ENCODE results near the gene ZEB1. TPM values are rescaled to one million over a fixed set of nuclear protein-coding genes. Genes with fewer than 3 reads are reported as not detected.

The ZEB1 gene
- total and polyA plus RNA-seq, 2 of the 13 experiments (the other 11 are each of a cell fraction or from before 2014, with no cell fraction given): 9.6 to 18.0 TPM

DNA sequence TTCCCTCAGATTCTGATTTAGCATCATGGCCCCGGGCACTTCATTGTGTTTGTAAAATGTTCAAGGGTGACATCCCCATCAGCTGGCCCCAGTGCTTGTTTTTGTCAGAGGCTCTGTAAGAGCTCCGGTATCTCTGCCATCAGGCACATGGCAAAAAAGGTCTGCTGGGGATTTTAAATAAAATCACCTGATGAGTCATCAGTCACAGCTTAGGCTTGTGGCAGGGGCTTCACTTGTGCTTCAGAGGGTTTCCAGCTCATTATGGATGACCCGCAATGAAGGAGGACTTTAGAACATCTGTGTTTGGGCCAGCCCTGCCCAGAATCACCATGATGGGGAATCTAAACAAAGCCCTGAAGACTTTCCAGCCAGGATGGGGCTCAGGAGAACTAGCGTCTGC is 259.9 kb downstream of the ZEB1 start (continued):
- no peak for TF ChIP-seq ZNF589 (CRISPR knock-in tag; conservative IDR thresholded peaks at IDR 0.05)
- TF ChIP-seq ZSCAN12 (CRISPR knock-in tag; IDR thresholded peaks at IDR 0.05): no peak
- no peak for TF ChIP-seq ZBTB38 (CRISPR knock-in tag; IDR thresholded peaks at IDR 0.05)
- TF ChIP-seq, protein P1, sequence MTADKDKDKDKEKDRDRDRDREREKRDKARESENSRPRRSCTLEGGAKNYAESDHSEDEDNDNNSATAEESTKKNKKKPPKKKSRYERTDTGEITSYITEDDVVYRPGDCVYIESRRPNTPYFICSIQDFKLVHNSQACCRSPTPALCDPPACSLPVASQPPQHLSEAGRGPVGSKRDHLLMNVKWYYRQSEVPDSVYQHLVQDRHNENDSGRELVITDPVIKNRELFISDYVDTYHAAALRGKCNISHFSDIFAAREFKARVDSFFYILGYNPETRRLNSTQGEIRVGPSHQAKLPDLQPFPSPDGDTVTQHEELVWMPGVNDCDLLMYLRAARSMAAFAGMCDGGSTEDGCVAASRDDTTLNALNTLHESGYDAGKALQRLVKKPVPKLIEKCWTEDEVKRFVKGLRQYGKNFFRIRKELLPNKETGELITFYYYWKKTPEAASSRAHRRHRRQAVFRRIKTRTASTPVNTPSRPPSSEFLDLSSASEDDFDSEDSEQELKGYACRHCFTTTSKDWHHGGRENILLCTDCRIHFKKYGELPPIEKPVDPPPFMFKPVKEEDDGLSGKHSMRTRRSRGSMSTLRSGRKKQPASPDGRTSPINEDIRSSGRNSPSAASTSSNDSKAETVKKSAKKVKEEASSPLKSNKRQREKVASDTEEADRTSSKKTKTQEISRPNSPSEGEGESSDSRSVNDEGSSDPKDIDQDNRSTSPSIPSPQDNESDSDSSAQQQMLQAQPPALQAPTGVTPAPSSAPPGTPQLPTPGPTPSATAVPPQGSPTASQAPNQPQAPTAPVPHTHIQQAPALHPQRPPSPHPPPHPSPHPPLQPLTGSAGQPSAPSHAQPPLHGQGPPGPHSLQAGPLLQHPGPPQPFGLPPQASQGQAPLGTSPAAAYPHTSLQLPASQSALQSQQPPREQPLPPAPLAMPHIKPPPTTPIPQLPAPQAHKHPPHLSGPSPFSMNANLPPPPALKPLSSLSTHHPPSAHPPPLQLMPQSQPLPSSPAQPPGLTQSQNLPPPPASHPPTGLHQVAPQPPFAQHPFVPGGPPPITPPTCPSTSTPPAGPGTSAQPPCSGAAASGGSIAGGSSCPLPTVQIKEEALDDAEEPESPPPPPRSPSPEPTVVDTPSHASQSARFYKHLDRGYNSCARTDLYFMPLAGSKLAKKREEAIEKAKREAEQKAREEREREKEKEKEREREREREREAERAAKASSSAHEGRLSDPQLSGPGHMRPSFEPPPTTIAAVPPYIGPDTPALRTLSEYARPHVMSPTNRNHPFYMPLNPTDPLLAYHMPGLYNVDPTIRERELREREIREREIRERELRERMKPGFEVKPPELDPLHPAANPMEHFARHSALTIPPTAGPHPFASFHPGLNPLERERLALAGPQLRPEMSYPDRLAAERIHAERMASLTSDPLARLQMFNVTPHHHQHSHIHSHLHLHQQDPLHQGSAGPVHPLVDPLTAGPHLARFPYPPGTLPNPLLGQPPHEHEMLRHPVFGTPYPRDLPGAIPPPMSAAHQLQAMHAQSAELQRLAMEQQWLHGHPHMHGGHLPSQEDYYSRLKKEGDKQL (CRISPR knock-in tag; IDR thresholded peaks at IDR 0.05; ENCODE audit: low read depth): no peak
- TF ChIP-seq, protein P2, sequence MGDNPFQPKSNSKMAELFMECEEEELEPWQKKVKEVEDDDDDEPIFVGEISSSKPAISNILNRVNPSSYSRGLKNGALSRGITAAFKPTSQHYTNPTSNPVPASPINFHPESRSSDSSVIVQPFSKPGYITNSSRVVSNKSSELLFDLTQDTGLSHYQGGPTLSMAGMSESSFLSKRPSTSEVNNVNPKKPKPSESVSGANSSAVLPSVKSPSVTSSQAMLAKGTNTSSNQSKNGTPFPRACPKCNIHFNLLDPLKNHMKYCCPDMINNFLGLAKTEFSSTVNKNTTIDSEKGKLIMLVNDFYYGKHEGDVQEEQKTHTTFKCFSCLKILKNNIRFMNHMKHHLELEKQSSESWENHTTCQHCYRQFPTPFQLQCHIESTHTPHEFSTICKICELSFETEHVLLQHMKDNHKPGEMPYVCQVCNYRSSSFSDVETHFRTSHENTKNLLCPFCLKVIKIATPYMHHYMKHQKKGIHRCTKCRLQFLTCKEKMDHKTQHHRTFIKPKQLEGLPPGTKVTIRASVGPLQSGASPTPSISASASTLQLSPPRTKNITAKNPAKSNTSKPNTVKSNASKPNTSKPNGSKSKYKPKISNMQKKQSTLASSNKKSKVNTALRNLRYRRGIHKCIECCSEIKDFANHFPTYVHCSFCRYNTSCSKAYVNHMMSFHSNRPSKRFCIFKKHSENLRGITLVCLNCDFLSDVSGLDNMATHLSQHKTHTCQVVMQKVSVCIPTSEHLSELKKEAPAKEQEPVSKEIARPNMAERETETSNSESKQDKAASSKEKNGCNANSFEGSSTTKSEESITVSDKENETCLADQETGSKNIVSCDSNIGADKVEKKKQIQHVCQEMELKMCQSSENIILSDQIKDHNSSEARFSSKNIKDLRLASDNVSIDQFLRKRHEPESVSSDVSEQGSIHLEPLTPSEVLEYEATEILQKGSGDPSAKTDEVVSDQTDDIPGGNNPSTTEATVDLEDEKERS (CRISPR knock-in tag; IDR thresholded peaks at IDR 0.05): no peak
- TF ChIP-seq, protein P3, sequence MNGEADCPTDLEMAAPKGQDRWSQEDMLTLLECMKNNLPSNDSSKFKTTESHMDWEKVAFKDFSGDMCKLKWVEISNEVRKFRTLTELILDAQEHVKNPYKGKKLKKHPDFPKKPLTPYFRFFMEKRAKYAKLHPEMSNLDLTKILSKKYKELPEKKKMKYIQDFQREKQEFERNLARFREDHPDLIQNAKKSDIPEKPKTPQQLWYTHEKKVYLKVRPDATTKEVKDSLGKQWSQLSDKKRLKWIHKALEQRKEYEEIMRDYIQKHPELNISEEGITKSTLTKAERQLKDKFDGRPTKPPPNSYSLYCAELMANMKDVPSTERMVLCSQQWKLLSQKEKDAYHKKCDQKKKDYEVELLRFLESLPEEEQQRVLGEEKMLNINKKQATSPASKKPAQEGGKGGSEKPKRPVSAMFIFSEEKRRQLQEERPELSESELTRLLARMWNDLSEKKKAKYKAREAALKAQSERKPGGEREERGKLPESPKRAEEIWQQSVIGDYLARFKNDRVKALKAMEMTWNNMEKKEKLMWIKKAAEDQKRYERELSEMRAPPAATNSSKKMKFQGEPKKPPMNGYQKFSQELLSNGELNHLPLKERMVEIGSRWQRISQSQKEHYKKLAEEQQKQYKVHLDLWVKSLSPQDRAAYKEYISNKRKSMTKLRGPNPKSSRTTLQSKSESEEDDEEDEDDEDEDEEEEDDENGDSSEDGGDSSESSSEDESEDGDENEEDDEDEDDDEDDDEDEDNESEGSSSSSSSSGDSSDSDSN (CRISPR knock-in tag; IDR thresholded peaks at IDR 0.05): no peak
- TF ChIP-seq, protein P4, sequence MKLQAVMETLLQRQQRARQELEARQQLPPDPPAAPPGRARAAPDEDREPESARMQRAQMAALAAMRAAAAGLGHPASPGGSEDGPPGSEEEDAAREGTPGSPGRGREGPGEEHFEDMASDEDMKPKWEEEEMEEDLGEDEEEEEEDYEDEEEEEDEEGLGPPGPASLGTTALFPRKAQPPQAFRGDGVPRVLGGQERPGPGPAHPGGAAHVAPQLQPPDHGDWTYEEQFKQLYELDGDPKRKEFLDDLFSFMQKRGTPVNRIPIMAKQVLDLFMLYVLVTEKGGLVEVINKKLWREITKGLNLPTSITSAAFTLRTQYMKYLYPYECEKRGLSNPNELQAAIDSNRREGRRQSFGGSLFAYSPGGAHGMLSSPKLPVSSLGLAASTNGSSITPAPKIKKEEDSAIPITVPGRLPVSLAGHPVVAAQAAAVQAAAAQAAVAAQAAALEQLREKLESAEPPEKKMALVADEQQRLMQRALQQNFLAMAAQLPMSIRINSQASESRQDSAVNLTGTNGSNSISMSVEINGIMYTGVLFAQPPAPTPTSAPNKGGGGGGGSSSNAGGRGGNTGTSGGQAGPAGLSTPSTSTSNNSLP (IDR thresholded peaks at IDR 0.05; ENCODE audit: low read depth, low read length): no peak
- TF ChIP-seq, protein P5, sequence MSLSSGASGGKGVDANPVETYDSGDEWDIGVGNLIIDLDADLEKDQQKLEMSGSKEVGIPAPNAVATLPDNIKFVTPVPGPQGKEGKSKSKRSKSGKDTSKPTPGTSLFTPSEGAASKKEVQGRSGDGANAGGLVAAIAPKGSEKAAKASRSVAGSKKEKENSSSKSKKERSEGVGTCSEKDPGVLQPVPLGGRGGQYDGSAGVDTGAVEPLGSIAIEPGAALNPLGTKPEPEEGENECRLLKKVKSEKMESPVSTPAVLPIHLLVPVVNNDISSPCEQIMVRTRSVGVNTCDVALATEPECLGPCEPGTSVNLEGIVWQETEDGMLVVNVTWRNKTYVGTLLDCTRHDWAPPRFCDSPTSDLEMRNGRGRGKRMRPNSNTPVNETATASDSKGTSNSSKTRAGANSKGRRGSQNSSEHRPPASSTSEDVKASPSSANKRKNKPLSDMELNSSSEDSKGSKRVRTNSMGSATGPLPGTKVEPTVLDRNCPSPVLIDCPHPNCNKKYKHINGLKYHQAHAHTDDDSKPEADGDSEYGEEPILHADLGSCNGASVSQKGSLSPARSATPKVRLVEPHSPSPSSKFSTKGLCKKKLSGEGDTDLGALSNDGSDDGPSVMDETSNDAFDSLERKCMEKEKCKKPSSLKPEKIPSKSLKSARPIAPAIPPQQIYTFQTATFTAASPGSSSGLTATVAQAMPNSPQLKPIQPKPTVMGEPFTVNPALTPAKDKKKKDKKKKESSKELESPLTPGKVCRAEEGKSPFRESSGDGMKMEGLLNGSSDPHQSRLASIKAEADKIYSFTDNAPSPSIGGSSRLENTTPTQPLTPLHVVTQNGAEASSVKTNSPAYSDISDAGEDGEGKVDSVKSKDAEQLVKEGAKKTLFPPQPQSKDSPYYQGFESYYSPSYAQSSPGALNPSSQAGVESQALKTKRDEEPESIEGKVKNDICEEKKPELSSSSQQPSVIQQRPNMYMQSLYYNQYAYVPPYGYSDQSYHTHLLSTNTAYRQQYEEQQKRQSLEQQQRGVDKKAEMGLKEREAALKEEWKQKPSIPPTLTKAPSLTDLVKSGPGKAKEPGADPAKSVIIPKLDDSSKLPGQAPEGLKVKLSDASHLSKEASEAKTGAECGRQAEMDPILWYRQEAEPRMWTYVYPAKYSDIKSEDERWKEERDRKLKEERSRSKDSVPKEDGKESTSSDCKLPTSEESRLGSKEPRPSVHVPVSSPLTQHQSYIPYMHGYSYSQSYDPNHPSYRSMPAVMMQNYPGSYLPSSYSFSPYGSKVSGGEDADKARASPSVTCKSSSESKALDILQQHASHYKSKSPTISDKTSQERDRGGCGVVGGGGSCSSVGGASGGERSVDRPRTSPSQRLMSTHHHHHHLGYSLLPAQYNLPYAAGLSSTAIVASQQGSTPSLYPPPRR (CRISPR knock-in tag; IDR thresholded peaks at IDR 0.05; ENCODE audit: borderline replicate concordance): no peak
